ENCODE data around the gene MET. TPM values are rescaled to one million over a fixed set of nuclear protein-coding genes. Genes with fewer than 3 reads are reported as not detected.

Gene MET
- total RNA-seq, 1 experiment from 2014 or later, result 5.0 TPM

GRCh38 chr7:116740755-116741462 lies 68.9 kb downstream of the MET start:
- H3K27ac ChIP-seq (ENCODE audit: insufficient read length, low read depth, low read length), result no peak overlapping the region
- H2BK120ac ChIP-seq (ENCODE audit: low read depth, low read length, poor library complexity, severe bottlenecking), result no peak overlapping the region
- H2AFZ ChIP-seq (ENCODE audit: low read length), result no peak overlapping the region
- DNase-seq, result no peak
- H3K23me2 ChIP-seq (ENCODE audit: insufficient read length, low read depth, low read length, poor library complexity, severe bottlenecking), result no peaks in the 10 kb centered on the region
- H3K56ac ChIP-seq (ENCODE audit: insufficient read length, low read depth, low read length), result no peak overlapping the region
- no peak overlapping the region for H4K8ac ChIP-seq (replicated peaks; ENCODE audit: insufficient read length, low read depth, low read length)
- no peaks in the 10 kb centered on the region for H3K79me1 ChIP-seq (ENCODE audit: insufficient read depth, low read depth, low read length, poor library complexity, severe bottlenecking)
- H3K9me3 Mint-ChIP-seq, result peaks cover under 1 to 3% of the 10 kb centered on the region in 2 experiments; a peak in 4 of 5 replicates
- no peak overlapping the region for H3K14ac ChIP-seq (ENCODE audit: insufficient read depth, low read length)
- H2BK15ac ChIP-seq (ENCODE audit: low read depth, low read length), result no peak overlapping the region
- no CpG with 5 or more reads among the region's 9 CpGs for WGBS (ENCODE audit: extremely low coverage, insufficient read length, low lambda C conversion rate)
- peaks cover 22 to 23% of the 10 kb centered on the region in 2 experiments for H3K4me1 Mint-ChIP-seq
- H3K9ac ChIP-seq (ENCODE audit: extremely low read depth, insufficient read length, low read length), result no peak overlapping the region
- H3K27me3 ChIP-seq (ENCODE audit: insufficient read depth, low read length), result no peaks in the 10 kb centered on the region
- H3K4me2 ChIP-seq (ENCODE audit: insufficient read depth, insufficient read length, low read length), result no peak overlapping the region
- no peak overlapping the region for H3T11ph ChIP-seq (ENCODE audit: low read length)
- no peaks in the 10 kb centered on the region for H4K20me1 ChIP-seq (ENCODE audit: control insufficient read depth, insufficient read depth, insufficient read length)
- H3K4me1 ChIP-seq (ENCODE audit: insufficient read depth, low read length), result peaks cover 10% of the 10 kb centered on the region; the same call in 1 of the 2 replicates
- H3K79me2 ChIP-seq (ENCODE audit: insufficient read depth, low read length), result no peaks in the 10 kb centered on the region
- no peak overlapping the region for H2AK5ac ChIP-seq (ENCODE audit: insufficient read length, low read length)
- no peak overlapping the region for H3K18ac ChIP-seq (ENCODE audit: insufficient read length, low read depth, low read length)
- H2BK12ac ChIP-seq (ENCODE audit: insufficient read length, low read depth, low read length), result no peak overlapping the region
- H3K4ac ChIP-seq (ENCODE audit: low read depth, low read length), result no peak overlapping the region
- H3K23ac ChIP-seq (ENCODE audit: insufficient read length, low read depth, low read length), result no peak overlapping the region
- H2BK20ac ChIP-seq (ENCODE audit: low read depth, low read length, poor library complexity, severe bottlenecking), result no peak overlapping the region
- no peak overlapping the region for H3K4me3 Mint-ChIP-seq
- no peaks in the 10 kb centered on the region for H3K9me3 ChIP-seq (ENCODE audit: control insufficient read depth, low read depth, low read length)
- no peak overlapping the region for H4K91ac ChIP-seq (ENCODE audit: insufficient read length, low read depth, low read length)
- no peak overlapping the region for H2BK5ac ChIP-seq (ENCODE audit: insufficient read length, low read length)
- peaks cover 0 to 6% (median 2%) of the 10 kb centered on the region in 3 experiments; a peak in 4 of 7 replicates for H3K36me3 Mint-ChIP-seq (ENCODE audit: insufficient read depth in 1 of 3, low read depth in 3 of 3)
- H3K27me3 Mint-ChIP-seq (ENCODE audit: low read depth), result no peaks in the 10 kb centered on the region
- H4K5ac ChIP-seq (ENCODE audit: insufficient read length, low read depth, low read length), result no peak overlapping the region
- no peak for TF ChIP-seq CTCF (conservative IDR thresholded peaks at IDR 0.05)
- peak overlapping the region in 1 of 3 experiments; percentile 66; a peak in 2 of 7 replicates for H3K27ac Mint-ChIP-seq

Data from H9 (cell line).